Activated CD4-positive, alpha-beta memory T cell treated with anti-CD3 and anti-CD28 coated beads, Interleukin-2, amount 10 ng/mL, durations not matched to agents 7 days and 5 days (primary cell): ENCODE measurements around the gene SELENOF. TPM values are rescaled to one million over a fixed set of nuclear protein-coding genes. Genes with fewer than 3 reads are reported as not detected.
"Not testable (repeated sequence)": the region's sequence is repeated elsewhere in the genome, so short reads cannot be mapped to it uniquely, and the experiment has no call there.

Source experiments
- CTCF ChIA-PET: fragments of 350-600 bp; sonication (Branson Sonifier 250); formaldehyde crosslinking; loops from one replicate; lab custom pipeline; 2021; ENCODE audit warnings: antibody characterized with exemption, inconsistent platforms; lab: Charles Lee
- POLR2A ChIA-PET: fragments of 350-600 bp; sonication (Branson Sonifier 250); formaldehyde crosslinking; loops from one replicate; lab custom pipeline; 2021; ENCODE audit warnings: antibody characterized with exemption; lab: Charles Lee
- DNase-seq: peaks from one replicate; pipeline ENCODE4 v3.0.0-alpha.2; 2020
- H3K27ac Mint-ChIP-seq: one replicate; pipeline ENCODE4 v1.8.0; 2021; ENCODE audit warnings: mild to moderate bottlenecking, mixed read lengths
- H3K27me3 Mint-ChIP-seq: one replicate; pipeline ENCODE4 v1.8.0; 2021; ENCODE audit warnings: mixed read lengths
- H3K36me3 Mint-ChIP-seq: one replicate; pipeline ENCODE4 v1.8.0; 2021; ENCODE audit warnings: low read depth, mixed read lengths
- H3K4me1 Mint-ChIP-seq: one replicate; pipeline ENCODE4 v1.8.0; 2021; ENCODE audit warnings: mixed read lengths
- H3K4me3 Mint-ChIP-seq: one replicate; pipeline ENCODE4 v1.8.0; 2021; ENCODE audit warnings: mild to moderate bottlenecking, mixed read lengths
- H3K9me3 Mint-ChIP-seq: one replicate; pipeline ENCODE4 v1.8.0; 2021; ENCODE audit warnings: mixed read lengths
- total RNA-seq, 2 experiments: library from RNA; stranded (reverse); gene quantifications; one replicate each; pipeline ENCODE4 v1.2.3, GENCODE V29; 2021

Gene SELENOF
- total RNA-seq, 2 experiments from 2014 or later, result 178 to 180 TPM

GRCh38 chr1:86914601-86914997 lies 673 bp upstream of the SELENOF start, which contains the start of gene HS2ST1:
Gene HS2ST1, plus strand, starts transcription at chr1:86914635.
- ChIA-PET POLR2A (interaction anchor here (0.6 to 4.6 kb wide), 16 partner anchors 12 to 529 kb away, joined by 3 to 96 read pairs (median 4); partner anchors contain the start of genes LMO4 and SH3GLB1), CTCF (interaction anchor here (0.9 to 3.0 kb wide), 5 partner anchors 13 to 210 kb away, joined by 3 to 29 read pairs (median 3); partner anchors contain the start of gene SH3GLB1)
- no peak within 1 kb of the TSS for H3K27ac Mint-ChIP-seq

DNA sequence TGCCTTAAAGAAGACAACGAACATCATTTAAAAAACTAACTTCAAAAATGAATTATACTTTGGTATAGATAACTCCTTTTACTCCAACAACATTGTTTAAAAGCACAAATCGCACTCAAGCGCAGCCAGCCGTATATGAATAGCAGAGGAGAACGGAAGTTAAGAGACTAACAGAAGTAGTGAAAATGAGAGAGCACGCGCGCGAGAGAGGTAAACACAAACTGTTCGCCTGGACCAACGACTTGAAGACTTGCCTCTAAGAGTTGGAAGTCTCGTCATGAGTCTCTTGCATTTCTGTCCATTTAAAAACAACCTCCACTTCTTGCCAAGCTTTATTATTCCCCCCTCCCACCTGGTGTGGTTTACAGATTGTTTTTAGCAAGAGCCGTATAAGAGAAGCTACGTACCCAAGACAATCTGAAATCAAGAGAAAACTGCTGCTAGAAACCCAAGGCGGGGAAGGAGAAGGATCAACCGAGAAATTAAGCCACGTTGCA lies 479 bp downstream of the SELENOF start:
- no peak overlapping the region for H3K27ac Mint-ChIP-seq
- POLR2A ChIA-PET, result interaction anchor here (0.7 to 4.6 kb wide), 15 partner anchors 11 to 1771 kb away, joined by 3 to 96 read pairs (median 5); partner anchors contain the start of genes LMO4, ODF2L, PKN2 and SH3GLB1
- H3K27me3 Mint-ChIP-seq, result no peaks in the 10 kb centered on the region
- H3K9me3 Mint-ChIP-seq, result no peaks in the 10 kb centered on the region
- CTCF ChIA-PET, result interaction anchor here (1.4 to 3.0 kb wide), 2 partner anchors 170 to 209 kb away, joined by 3 to 29 read pairs; partner anchors contain the start of gene SH3GLB1
- peaks cover 47% of the 10 kb centered on the region for H3K4me1 Mint-ChIP-seq
- H3K36me3 Mint-ChIP-seq, result peaks cover 30% of the 10 kb centered on the region
- H3K4me3 Mint-ChIP-seq, result no peak overlapping the region
- DNase-seq, result peak; percentile 49

More at GRCh38 chr1:86914601-86914997, 673 bp upstream of the SELENOF start, which contains the start of gene HS2ST1:
- no peaks in the 10 kb centered on the region for H3K27me3 Mint-ChIP-seq
- DNase-seq, result no peak
- peaks cover 19% of the 10 kb centered on the region for H3K36me3 Mint-ChIP-seq
- peaks cover 38% of the 10 kb centered on the region for H3K4me1 Mint-ChIP-seq
- no peak within 1 kb of the TSS for H3K4me3 Mint-ChIP-seq
- no peaks in the 10 kb centered on the region for H3K9me3 Mint-ChIP-seq

DNA sequence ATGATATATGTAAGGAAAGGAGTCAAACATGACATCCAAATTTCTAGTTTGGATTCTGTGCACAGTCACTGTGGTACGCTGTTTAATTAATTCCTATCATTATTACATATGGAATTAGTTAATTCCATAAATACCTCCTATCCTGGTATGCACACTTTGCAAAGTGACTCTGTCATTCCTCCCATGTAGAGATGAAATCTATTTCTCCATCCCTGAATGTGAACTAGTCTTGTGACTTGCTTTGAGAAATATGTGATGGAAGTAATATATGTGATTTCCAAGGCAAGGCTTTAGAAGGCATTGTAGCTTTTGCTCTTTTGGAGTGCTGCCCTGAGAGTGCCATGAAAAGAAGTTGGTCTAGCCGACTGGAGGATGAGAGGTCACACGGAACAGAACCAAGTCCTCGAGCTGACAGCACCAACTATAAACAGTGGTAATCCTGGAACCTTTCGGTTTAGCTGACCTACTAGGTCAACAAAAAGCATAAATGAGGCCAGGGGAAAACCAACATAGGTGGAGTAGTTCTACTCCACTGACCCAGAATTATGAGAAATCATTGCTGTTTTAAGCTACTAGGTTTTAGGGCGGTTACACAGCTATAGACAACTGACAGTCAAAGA lies 1.5 kb downstream of the SELENOF start:
- POLR2A ChIA-PET, result interaction anchor here (0.5 to 4.6 kb wide), 5 partner anchors 10 to 208 kb away, joined by 3 to 96 read pairs (median 6); partner anchors contain the start of gene SH3GLB1
- peaks cover 35% of the 10 kb centered on the region for H3K36me3 Mint-ChIP-seq
- no peaks in the 10 kb centered on the region for H3K27me3 Mint-ChIP-seq
- peaks cover 46% of the 10 kb centered on the region for H3K4me1 Mint-ChIP-seq
- no peak overlapping the region for H3K4me3 Mint-ChIP-seq
- H3K27ac Mint-ChIP-seq, result peak overlapping the region; percentile 1
- CTCF ChIA-PET, result interaction anchor here (1.2 to 1.3 kb wide), 2 partner anchors 173 to 208 kb away, joined by 3 to 7 read pairs; partner anchors contain the start of gene SH3GLB1
- DNase-seq, result no peak
- H3K9me3 Mint-ChIP-seq, result no peaks in the 10 kb centered on the region

DNA sequence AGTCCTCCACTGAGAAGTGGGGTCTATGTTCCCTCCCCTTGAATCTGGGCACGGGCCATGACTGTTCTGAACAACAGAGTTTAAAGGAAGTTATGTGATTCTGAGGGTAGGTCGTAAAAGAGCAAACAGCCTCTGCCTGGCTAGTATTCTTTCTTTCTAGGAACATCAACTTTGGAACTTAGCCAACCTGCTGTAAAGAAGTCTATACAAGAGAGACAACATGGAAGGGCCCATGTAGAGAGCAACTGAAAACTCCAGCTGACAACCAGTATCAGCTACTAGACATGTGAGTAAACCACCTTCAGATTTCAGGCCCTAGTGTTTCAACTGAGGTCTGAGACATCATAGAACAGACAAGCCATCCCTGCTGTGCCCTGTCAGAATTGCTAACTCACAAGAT lies 7.5 kb downstream of the SELENOF start:
- Mint-ChIP-seq H3K27ac (no peak overlapping the region), H3K4me1 (peaks cover 27% of the 10 kb centered on the region), H3K9me3 (no peaks in the 10 kb centered on the region), H3K4me3 (no peak overlapping the region), H3K36me3 (peaks cover 51% of the 10 kb centered on the region), H3K27me3 (no peaks in the 10 kb centered on the region)
- DNase-seq, result no peak
- POLR2A ChIA-PET, result no interaction called here
- CTCF ChIA-PET, result no interaction called here

DNA sequence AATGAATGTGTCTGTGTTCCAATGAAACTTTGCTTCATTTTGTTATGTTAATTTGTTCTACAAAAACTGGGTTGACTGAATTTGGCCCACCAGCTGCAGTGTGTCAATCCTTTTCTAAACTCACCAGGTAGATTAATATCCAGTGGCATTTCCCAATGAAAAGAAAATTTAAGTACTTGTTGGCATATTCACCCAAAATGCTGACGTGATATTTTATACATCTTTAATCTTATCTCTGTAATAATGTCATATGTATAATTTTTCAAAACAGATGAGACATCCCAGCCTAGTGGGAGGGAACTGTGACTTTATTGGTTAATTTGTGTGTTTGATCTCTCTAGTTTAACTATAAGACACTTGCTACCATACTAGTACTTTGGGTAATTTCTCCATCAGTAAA lies 8.1 kb downstream of the SELENOF start:
- Mint-ChIP-seq H3K9me3 (no peaks in the 10 kb centered on the region), H3K36me3 (peaks cover 50% of the 10 kb centered on the region), H3K27me3 (no peaks in the 10 kb centered on the region), H3K27ac (no peak overlapping the region), H3K4me3 (no peak overlapping the region), H3K4me1 (peaks cover 22% of the 10 kb centered on the region)
- ChIA-PET CTCF (no interaction called here), POLR2A (no interaction called here)
- DNase-seq, result no peak

DNA sequence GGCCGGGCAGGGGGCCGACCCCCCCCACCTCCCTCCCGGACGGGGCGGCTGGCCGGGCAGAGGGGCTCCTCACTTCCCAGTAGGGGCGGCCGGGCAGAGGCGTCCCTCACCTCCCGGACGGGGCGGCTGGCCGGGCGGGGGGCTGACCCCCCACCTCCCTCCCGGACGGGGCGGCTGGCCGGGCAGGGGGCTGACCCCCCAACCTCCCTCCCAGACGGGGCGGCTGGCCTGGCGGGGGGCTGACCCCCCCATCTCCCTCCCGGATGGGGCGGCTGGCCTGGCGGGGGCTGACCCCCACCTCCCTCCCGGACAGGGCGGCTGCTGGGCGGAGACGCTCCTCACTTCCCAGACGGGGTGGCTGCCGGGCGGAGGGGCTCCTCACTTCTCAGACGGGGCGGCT lies 14.5 kb downstream of the SELENOF start:
- H3K27me3 Mint-ChIP-seq, DNase-seq, H3K9me3 Mint-ChIP-seq, CTCF ChIA-PET, POLR2A ChIA-PET, H3K4me3 Mint-ChIP-seq, H3K4me1 Mint-ChIP-seq, H3K27ac Mint-ChIP-seq: not testable (repeated sequence)
- peaks cover 47% of the 10 kb centered on the region for H3K36me3 Mint-ChIP-seq

DNA sequence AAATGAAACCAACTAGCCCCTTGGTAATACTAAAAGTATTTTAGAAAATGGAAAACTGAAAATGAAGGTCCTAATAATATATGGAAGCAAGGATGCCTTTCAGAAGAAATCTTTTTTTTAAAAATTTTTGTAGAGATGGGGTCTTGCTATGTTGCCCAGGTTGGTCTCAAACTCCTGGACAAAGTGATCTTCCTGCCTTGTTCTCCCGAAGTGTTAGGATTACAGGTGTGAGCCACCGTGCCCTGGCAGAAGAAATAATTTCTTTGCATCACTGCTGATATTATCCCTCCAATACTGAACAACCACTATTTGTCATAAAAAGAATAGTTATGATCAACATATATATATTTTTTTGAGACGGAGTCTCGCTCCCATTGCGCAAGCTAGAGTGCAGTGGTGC lies 25.6 kb downstream of the SELENOF start:
- Mint-ChIP-seq H3K27me3 (no peaks in the 10 kb centered on the region), H3K9me3 (no peaks in the 10 kb centered on the region), H3K4me3 (no peak overlapping the region), H3K27ac (no peak overlapping the region), H3K4me1 (no peaks in the 10 kb centered on the region), H3K36me3 (peaks cover 9% of the 10 kb centered on the region)
- ChIA-PET POLR2A (interaction anchor here (1.6 kb wide), 1 partner anchor 26 kb away, joined by 5 read pairs; the partner anchor contains the start of genes HS2ST1 and SELENOF), CTCF (no interaction called here)
- DNase-seq, result no peak

DNA sequence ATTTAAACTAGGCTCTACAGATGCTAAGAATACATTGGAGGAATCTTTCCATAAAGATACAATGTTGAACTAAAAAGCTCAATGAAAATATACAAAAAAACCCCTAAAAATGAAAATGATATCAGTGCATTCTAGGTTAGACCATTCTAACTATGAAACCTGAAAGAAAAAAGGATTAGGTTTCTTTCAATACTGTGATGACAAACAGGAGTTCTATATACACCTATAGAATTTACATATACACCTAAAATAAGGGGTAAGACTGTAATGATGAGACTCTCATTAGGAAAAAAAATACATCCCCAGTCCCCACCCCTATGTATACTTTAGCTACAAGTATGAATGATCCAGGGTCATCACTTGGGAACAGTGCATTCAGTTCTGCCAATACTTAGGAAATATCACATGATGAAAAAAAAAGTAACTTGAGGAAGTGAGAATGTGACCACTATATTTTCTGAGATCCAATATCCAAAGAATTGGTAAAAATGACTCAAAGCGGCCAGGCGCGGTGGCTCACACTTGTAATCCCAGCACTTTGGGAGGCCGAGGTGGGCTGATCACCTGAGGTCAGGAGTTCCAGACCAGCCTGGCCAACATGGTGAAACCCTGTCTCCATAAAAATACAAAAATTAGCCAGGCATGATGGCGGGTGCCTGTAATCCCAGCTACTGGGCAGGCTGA lies 26.3 kb downstream of the SELENOF start:
- ChIA-PET POLR2A (interaction anchor here (1.6 kb wide), 1 partner anchor 26 kb away, joined by 5 read pairs; the partner anchor contains the start of genes HS2ST1 and SELENOF), CTCF (interaction anchor here (0.6 kb wide), 1 partner anchor 47 kb away, joined by 5 read pairs; no protein-coding TSS in a partner anchor)
- Mint-ChIP-seq H3K4me1 (no peaks in the 10 kb centered on the region), H3K9me3 (no peaks in the 10 kb centered on the region), H3K36me3 (peaks cover 9% of the 10 kb centered on the region), H3K4me3 (no peak overlapping the region), H3K27me3 (no peaks in the 10 kb centered on the region), H3K27ac (no peak overlapping the region)
- DNase-seq, result no peak

GRCh38 chr1:86875722-86876121 lies 38.2 kb downstream of the SELENOF start:
- H3K4me1 Mint-ChIP-seq, result no peaks in the 10 kb centered on the region
- H3K4me3 Mint-ChIP-seq, result no peak overlapping the region
- ChIA-PET CTCF (no interaction called here), POLR2A (no interaction called here)
- no peaks in the 10 kb centered on the region for H3K9me3 Mint-ChIP-seq
- peaks cover 17% of the 10 kb centered on the region for H3K36me3 Mint-ChIP-seq
- no peak overlapping the region for H3K27ac Mint-ChIP-seq
- DNase-seq, result no peak
- H3K27me3 Mint-ChIP-seq, result no peaks in the 10 kb centered on the region

DNA sequence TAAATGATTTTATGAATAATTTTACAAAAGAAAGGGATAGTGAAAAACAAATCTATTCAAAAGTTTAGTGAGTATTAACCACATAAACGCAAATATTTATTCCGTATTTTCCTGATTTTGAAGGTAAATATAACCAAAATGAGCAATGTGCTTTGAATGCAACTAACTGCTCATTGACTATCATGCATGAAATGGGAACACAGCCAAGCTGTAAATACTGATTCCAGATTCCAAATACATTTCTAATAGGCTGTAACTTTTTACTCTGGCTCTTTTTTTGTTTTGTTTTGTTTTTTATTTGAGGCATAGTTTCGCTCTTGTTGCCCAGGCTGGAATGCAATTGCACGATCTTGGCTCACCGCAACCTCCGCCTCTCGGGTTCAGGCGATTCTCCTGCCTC lies 41.8 kb downstream of the SELENOF start:
- Mint-ChIP-seq H3K27ac (no peak overlapping the region), H3K9me3 (no peaks in the 10 kb centered on the region), H3K36me3 (peaks cover 14% of the 10 kb centered on the region), H3K4me1 (peaks cover 9% of the 10 kb centered on the region), H3K27me3 (no peaks in the 10 kb centered on the region), H3K4me3 (no peak overlapping the region)
- CTCF ChIA-PET, result no interaction called here
- no peak for DNase-seq
- POLR2A ChIA-PET, result no interaction called here

GRCh38 chr1:86871001-86871400 lies 42.9 kb downstream of the SELENOF start:
- peaks cover 11% of the 10 kb centered on the region for H3K4me1 Mint-ChIP-seq
- ChIA-PET POLR2A (no interaction called here), CTCF (no interaction called here)
- no peaks in the 10 kb centered on the region for H3K27me3 Mint-ChIP-seq
- no peak overlapping the region for H3K27ac Mint-ChIP-seq
- H3K36me3 Mint-ChIP-seq, result peaks cover 10% of the 10 kb centered on the region
- H3K9me3 Mint-ChIP-seq, result no peaks in the 10 kb centered on the region
- H3K4me3 Mint-ChIP-seq, result no peak overlapping the region
- no peak for DNase-seq

- Mint-ChIP-seq H3K4me1 (peaks cover 11% of the 10 kb centered on the region), H3K9me3 (no peaks in the 10 kb centered on the region), H3K27me3 (no peaks in the 10 kb centered on the region), H3K27ac (no peak overlapping the region), H3K36me3 (peaks cover 11% of the 10 kb centered on the region), H3K4me3 (no peak overlapping the region)
- DNase-seq, result no peak
- ChIA-PET POLR2A (no interaction called here), CTCF (no interaction called here)
These were observed 45.4 kb downstream of the SELENOF start for GRCh38 chr1:86868477-86868876.

GRCh38 chr1:86867278-86867677 lies 46.6 kb downstream of the SELENOF start:
- H3K27ac Mint-ChIP-seq, CTCF ChIA-PET, H3K9me3 Mint-ChIP-seq, POLR2A ChIA-PET, H3K36me3 Mint-ChIP-seq, DNase-seq, H3K4me3 Mint-ChIP-seq, H3K27me3 Mint-ChIP-seq: not testable (repeated sequence)
- H3K4me1 Mint-ChIP-seq, result peaks cover 11% of the 10 kb centered on the region
